ENCODE results near the gene SESTD1.

Gene SESTD1

GRCh38 chr2:179265082-179265510, 464 bp upstream of the SESTD1 start:
- WGBS (ENCODE audit: extremely low coverage, insufficient coverage, insufficient read length) = no CpG with 5 or more reads among the region's 5 CpGs
- Histone ChIP-seq H3K4ac (ENCODE audit: low read depth, low read length) (peak overlapping the region; percentile 52), H3K18ac (ENCODE audit: low read length) (peak overlapping the region; percentile 51), H3K9ac (ENCODE audit: low read length) (no peak overlapping the region), H2AK5ac (ENCODE audit: low read length) (no peak overlapping the region), H4K91ac (ENCODE audit: low read depth, low read length) (peak overlapping the region; percentile 16), H3K79me2 (ENCODE audit: control insufficient read depth, insufficient read depth, low read length, poor library complexity) (peaks cover 2% of the 10 kb centered on the region), H2BK120ac (ENCODE audit: insufficient read depth, low read length, poor library complexity) (peak overlapping the region; percentile 5), H3K23ac (ENCODE audit: low read length) (no peak overlapping the region), H3K27me3 (ENCODE audit: insufficient read depth, low read length) (no peaks in the 10 kb centered on the region), H3K79me1 (ENCODE audit: low read length) (peaks cover 10% of the 10 kb centered on the region), H3K14ac (ENCODE audit: low read length) (no peak overlapping the region), H3K36me3 (ENCODE audit: control insufficient read depth in 1 of 2, insufficient read depth in 2 of 2, low read length in 2 of 2) (no peaks in the 10 kb centered on the region), H4K12ac (ENCODE audit: low read depth, low read length) (peak overlapping the region; percentile 32), H2BK5ac (ENCODE audit: low read depth, low read length, poor library complexity) (no peak overlapping the region), H2AFZ (ENCODE audit: insufficient read depth, low read length, poor library complexity) (peak overlapping the region; percentile 83), H3K27ac (ENCODE audit: low read depth, low read length) (no peak overlapping the region), H3K4me1 (ENCODE audit: control insufficient read depth in 1 of 2, insufficient read depth in 2 of 2, low read length in 2 of 2) (peaks cover 5 to 6% of the 10 kb centered on the region in 2 experiments), H3K9me3 (ENCODE audit: insufficient read depth, low read depth, low read length) (no peaks in the 10 kb centered on the region), H2BK12ac (ENCODE audit: low read length) (peak overlapping the region; percentile 73), H3K4me2 (ENCODE audit: low read length) (peak overlapping the region; percentile 71), H3K4me3 (ENCODE audit: low read depth, low read length) (no peak overlapping the region), H4K8ac (ENCODE audit: low read depth, low read length) (peak overlapping the region; percentile 71)
- DNase-seq = peak; percentile 25 to 78

GRCh38 chr2:179263446-179264367, 925 bp downstream of the SESTD1 start:
- H4K12ac ChIP-seq (ENCODE audit: low read depth, low read length) = peak overlapping the region; percentile 27
- H2BK120ac ChIP-seq (ENCODE audit: insufficient read depth, low read length, poor library complexity) = peak overlapping the region; percentile 36
- H2BK12ac ChIP-seq (ENCODE audit: low read length) = no peak overlapping the region
- H3K18ac ChIP-seq (ENCODE audit: low read length) = peak overlapping the region; percentile 49
- H4K8ac ChIP-seq (ENCODE audit: low read depth, low read length) = peak overlapping the region; percentile 65
- peak overlapping the region; percentile 77 for H3K4me3 ChIP-seq (ENCODE audit: low read depth, low read length)
- peak overlapping the region; percentile 48 for H3K27ac ChIP-seq (ENCODE audit: low read depth, low read length)
- H2AFZ ChIP-seq (ENCODE audit: insufficient read depth, low read length, poor library complexity) = peak overlapping the region; percentile 32
- H3K9ac ChIP-seq (ENCODE audit: low read length) = peak overlapping the region; percentile 89
- H4K91ac ChIP-seq (ENCODE audit: low read depth, low read length) = peak overlapping the region; percentile 16
- peaks cover 2% of the 10 kb centered on the region for H3K79me2 ChIP-seq (ENCODE audit: control insufficient read depth, insufficient read depth, low read length, poor library complexity)
- peaks cover 5% of the 10 kb centered on the region for H3K79me1 ChIP-seq (ENCODE audit: low read length)
- H2AK5ac ChIP-seq (ENCODE audit: low read length) = no peak overlapping the region
- no peak overlapping the region for H3K4ac ChIP-seq (ENCODE audit: low read depth, low read length)
- peak; percentile 32 to 59 for DNase-seq
- no peak overlapping the region for H3K23ac ChIP-seq (ENCODE audit: low read length)
- no CpG with 5 or more reads among the region's 62 CpGs for WGBS (ENCODE audit: extremely low coverage, insufficient coverage, insufficient read length)
- H3K4me2 ChIP-seq (ENCODE audit: low read length) = peak overlapping the region; percentile 71
- H2BK5ac ChIP-seq (ENCODE audit: low read depth, low read length, poor library complexity) = no peak overlapping the region
- peaks cover 4 to 6% of the 10 kb centered on the region in 2 experiments for H3K4me1 ChIP-seq (ENCODE audit: control insufficient read depth in 1 of 2, insufficient read depth in 2 of 2, low read length in 2 of 2)
- no peaks in the 10 kb centered on the region for H3K9me3 ChIP-seq (ENCODE audit: insufficient read depth, low read depth, low read length)
- peak overlapping the region; percentile 4 for H3K14ac ChIP-seq (ENCODE audit: low read length)
- H3K36me3 ChIP-seq (ENCODE audit: control insufficient read depth in 1 of 2, insufficient read depth in 2 of 2, low read length in 2 of 2) = no peaks in the 10 kb centered on the region
- H3K27me3 ChIP-seq (ENCODE audit: insufficient read depth, low read length) = no peaks in the 10 kb centered on the region

- DNase-seq = peak in 1 of 2 donors; percentile 74
- Histone ChIP-seq H2AFZ (ENCODE audit: insufficient read depth, low read length, poor library complexity) (no peak overlapping the region), H3K4me2 (ENCODE audit: low read length) (no peak overlapping the region), H3K14ac (ENCODE audit: low read length) (no peak overlapping the region), H3K18ac (ENCODE audit: low read length) (no peak overlapping the region), H3K79me1 (ENCODE audit: low read length) (peaks cover 3% of the 10 kb centered on the region), H3K27ac (ENCODE audit: low read depth, low read length) (no peak overlapping the region), H3K79me2 (ENCODE audit: control insufficient read depth, insufficient read depth, low read length, poor library complexity) (peaks cover 2% of the 10 kb centered on the region), H3K36me3 (ENCODE audit: control insufficient read depth in 1 of 2, insufficient read depth in 2 of 2, low read length in 2 of 2) (no peaks in the 10 kb centered on the region), H4K12ac (ENCODE audit: low read depth, low read length) (no peak overlapping the region), H4K8ac (ENCODE audit: low read depth, low read length) (no peak overlapping the region), H4K91ac (ENCODE audit: low read depth, low read length) (no peak overlapping the region), H2BK120ac (ENCODE audit: insufficient read depth, low read length, poor library complexity) (no peak overlapping the region), H3K9ac (ENCODE audit: low read length) (no peak overlapping the region), H3K27me3 (ENCODE audit: insufficient read depth, low read length) (no peaks in the 10 kb centered on the region), H2BK5ac (ENCODE audit: low read depth, low read length, poor library complexity) (no peak overlapping the region), H3K4me1 (ENCODE audit: control insufficient read depth in 1 of 2, insufficient read depth in 2 of 2, low read length in 2 of 2) (peaks cover 0 to 6% of the 10 kb centered on the region in 2 experiments), H3K4ac (ENCODE audit: low read depth, low read length) (no peak overlapping the region), H3K9me3 (ENCODE audit: insufficient read depth, low read depth, low read length) (no peaks in the 10 kb centered on the region), H2BK12ac (ENCODE audit: low read length) (no peak overlapping the region), H3K4me3 (ENCODE audit: low read depth, low read length) (no peak overlapping the region), H2AK5ac (ENCODE audit: low read length) (no peak overlapping the region), H3K23ac (ENCODE audit: low read length) (no peak overlapping the region)
- WGBS (ENCODE audit: extremely low coverage, insufficient coverage, insufficient read length) = no CpG with 5 or more reads among the region's 4 CpGs
Observed at GRCh38 chr2:179263015-179263414, 1.6 kb downstream of the SESTD1 start.

- Histone ChIP-seq H3K27me3 (ENCODE audit: insufficient read depth, low read length) (no peaks in the 10 kb centered on the region), H4K91ac (ENCODE audit: low read depth, low read length) (no peak overlapping the region), H4K12ac (ENCODE audit: low read depth, low read length) (no peak overlapping the region), H3K36me3 (ENCODE audit: control insufficient read depth in 1 of 2, insufficient read depth in 2 of 2, low read length in 2 of 2) (no peaks in the 10 kb centered on the region), H3K9me3 (ENCODE audit: insufficient read depth, low read depth, low read length) (no peaks in the 10 kb centered on the region), H3K4me2 (ENCODE audit: low read length) (no peak overlapping the region), H2BK120ac (ENCODE audit: insufficient read depth, low read length, poor library complexity) (no peak overlapping the region), H3K4me3 (ENCODE audit: low read depth, low read length) (no peak overlapping the region), H2AK5ac (ENCODE audit: low read length) (no peak overlapping the region), H3K79me1 (ENCODE audit: low read length) (peaks cover 3% of the 10 kb centered on the region), H2BK5ac (ENCODE audit: low read depth, low read length, poor library complexity) (no peak overlapping the region), H3K4me1 (ENCODE audit: control insufficient read depth in 1 of 2, insufficient read depth in 2 of 2, low read length in 2 of 2) (peaks cover 0 to 2% of the 10 kb centered on the region in 2 experiments), H2AFZ (ENCODE audit: insufficient read depth, low read length, poor library complexity) (no peak overlapping the region), H3K14ac (ENCODE audit: low read length) (no peak overlapping the region), H3K27ac (ENCODE audit: low read depth, low read length) (no peak overlapping the region), H3K9ac (ENCODE audit: low read length) (no peak overlapping the region), H2BK12ac (ENCODE audit: low read length) (no peak overlapping the region), H3K23ac (ENCODE audit: low read length) (no peak overlapping the region), H3K18ac (ENCODE audit: low read length) (no peak overlapping the region), H3K79me2 (ENCODE audit: control insufficient read depth, insufficient read depth, low read length, poor library complexity) (peaks cover 2% of the 10 kb centered on the region), H4K8ac (ENCODE audit: low read depth, low read length) (no peak overlapping the region), H3K4ac (ENCODE audit: low read depth, low read length) (no peak overlapping the region)
- no peak for DNase-seq
- WGBS (ENCODE audit: extremely low coverage, insufficient coverage, insufficient read length) = no CpG with 5 or more reads among the region's 3 CpGs
Observed at GRCh38 chr2:179262077-179262660, 2.5 kb downstream of the SESTD1 start.

All from trophoblast cell (in vitro differentiated cells and primary cell).